ENCODE data around the gene FAM43B.

DNA sequence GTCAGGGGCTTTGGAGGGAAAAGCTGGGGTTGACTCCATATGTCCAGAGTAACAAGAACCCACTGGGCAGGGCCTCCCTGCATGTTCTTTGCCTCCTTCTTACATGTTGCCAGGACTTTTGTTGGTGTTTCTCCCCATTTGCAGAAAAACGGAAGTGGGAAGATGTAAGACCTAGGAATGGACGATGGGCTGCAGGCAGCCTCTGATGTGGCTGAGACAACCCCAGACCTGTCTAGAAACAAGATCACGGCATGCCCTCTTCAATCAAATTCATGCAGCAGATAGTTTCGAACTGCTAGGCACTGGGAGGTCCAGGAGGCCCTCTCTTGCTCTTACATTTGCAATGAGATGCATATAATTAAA, 3.4 kb downstream of the FAM43B start:
- TF ChIP-seq MAFK (IDR thresholded peaks at IDR 0.05; ENCODE audit: partially characterized antibody) (no peak), CTCF (IDR thresholded peaks at IDR 0.05) (no peak), USF2 (IDR thresholded peaks at IDR 0.05) (no peak), POLR2A (IDR thresholded peaks at IDR 0.05; ENCODE audit: low read length) (no peak), MAX (IDR thresholded peaks at IDR 0.05) (no peak), RAD21 (conservative IDR thresholded peaks at IDR 0.05 in 1 of 2, IDR thresholded peaks at IDR 0.05 in 1 of 2) (no peak), SMC3 (IDR thresholded peaks at IDR 0.05) (no peak), JUN (IDR thresholded peaks at IDR 0.05) (no peak), JUNB (IDR thresholded peaks at IDR 0.05) (no peak), MYC (IDR thresholded peaks at IDR 0.05; ENCODE audit: borderline replicate concordance, low read length) (no peak)
- TF ChIP-seq, protein P1, sequence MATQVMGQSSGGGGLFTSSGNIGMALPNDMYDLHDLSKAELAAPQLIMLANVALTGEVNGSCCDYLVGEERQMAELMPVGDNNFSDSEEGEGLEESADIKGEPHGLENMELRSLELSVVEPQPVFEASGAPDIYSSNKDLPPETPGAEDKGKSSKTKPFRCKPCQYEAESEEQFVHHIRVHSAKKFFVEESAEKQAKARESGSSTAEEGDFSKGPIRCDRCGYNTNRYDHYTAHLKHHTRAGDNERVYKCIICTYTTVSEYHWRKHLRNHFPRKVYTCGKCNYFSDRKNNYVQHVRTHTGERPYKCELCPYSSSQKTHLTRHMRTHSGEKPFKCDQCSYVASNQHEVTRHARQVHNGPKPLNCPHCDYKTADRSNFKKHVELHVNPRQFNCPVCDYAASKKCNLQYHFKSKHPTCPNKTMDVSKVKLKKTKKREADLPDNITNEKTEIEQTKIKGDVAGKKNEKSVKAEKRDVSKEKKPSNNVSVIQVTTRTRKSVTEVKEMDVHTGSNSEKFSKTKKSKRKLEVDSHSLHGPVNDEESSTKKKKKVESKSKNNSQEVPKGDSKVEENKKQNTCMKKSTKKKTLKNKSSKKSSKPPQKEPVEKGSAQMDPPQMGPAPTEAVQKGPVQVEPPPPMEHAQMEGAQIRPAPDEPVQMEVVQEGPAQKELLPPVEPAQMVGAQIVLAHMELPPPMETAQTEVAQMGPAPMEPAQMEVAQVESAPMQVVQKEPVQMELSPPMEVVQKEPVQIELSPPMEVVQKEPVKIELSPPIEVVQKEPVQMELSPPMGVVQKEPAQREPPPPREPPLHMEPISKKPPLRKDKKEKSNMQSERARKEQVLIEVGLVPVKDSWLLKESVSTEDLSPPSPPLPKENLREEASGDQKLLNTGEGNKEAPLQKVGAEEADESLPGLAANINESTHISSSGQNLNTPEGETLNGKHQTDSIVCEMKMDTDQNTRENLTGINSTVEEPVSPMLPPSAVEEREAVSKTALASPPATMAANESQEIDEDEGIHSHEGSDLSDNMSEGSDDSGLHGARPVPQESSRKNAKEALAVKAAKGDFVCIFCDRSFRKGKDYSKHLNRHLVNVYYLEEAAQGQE (IDR thresholded peaks at IDR 0.05): no peak
